GM12874 (cell line): ENCODE results near the gene MYOF.

ENCODE experiments used
- TF ChIP-seq, protein P1 (sequence below): IDR thresholded peaks from 2 replicates; pipeline ENCODE4 v1.5.1; 2011; ENCODE audit warnings: low read depth, mild to moderate bottlenecking, control low read depth, low read length, moderate library complexity; ENCODE audit not compliant: insufficient read depth

Gene MYOF

DNA sequence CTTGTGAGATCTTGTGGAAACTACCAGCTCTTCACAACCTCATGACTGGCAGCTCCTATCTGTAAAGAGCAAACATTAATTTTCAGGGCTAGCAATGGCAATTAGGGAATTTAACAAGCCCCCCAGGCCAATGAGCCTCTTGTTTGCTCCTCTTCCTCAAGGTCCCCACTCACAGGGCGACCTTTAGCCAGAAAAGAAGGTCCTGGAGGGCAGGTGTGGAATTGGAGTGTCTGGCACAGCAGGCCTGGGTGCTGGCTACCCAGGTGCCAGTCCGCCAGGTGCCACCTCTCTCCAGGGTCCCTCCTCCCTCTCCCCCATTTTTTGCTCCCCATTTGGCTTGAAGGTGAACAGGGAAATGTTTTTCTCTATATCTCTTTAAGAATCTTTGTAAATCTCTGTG lies 12.4 kb upstream of the MYOF start:
- TF ChIP-seq, protein P1, sequence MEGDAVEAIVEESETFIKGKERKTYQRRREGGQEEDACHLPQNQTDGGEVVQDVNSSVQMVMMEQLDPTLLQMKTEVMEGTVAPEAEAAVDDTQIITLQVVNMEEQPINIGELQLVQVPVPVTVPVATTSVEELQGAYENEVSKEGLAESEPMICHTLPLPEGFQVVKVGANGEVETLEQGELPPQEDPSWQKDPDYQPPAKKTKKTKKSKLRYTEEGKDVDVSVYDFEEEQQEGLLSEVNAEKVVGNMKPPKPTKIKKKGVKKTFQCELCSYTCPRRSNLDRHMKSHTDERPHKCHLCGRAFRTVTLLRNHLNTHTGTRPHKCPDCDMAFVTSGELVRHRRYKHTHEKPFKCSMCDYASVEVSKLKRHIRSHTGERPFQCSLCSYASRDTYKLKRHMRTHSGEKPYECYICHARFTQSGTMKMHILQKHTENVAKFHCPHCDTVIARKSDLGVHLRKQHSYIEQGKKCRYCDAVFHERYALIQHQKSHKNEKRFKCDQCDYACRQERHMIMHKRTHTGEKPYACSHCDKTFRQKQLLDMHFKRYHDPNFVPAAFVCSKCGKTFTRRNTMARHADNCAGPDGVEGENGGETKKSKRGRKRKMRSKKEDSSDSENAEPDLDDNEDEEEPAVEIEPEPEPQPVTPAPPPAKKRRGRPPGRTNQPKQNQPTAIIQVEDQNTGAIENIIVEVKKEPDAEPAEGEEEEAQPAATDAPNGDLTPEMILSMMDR, result no peak

GRCh38 chr10:93493162-93493561 lies 11.0 kb upstream of the MYOF start:
- TF ChIP-seq, protein P1, result no peak

DNA sequence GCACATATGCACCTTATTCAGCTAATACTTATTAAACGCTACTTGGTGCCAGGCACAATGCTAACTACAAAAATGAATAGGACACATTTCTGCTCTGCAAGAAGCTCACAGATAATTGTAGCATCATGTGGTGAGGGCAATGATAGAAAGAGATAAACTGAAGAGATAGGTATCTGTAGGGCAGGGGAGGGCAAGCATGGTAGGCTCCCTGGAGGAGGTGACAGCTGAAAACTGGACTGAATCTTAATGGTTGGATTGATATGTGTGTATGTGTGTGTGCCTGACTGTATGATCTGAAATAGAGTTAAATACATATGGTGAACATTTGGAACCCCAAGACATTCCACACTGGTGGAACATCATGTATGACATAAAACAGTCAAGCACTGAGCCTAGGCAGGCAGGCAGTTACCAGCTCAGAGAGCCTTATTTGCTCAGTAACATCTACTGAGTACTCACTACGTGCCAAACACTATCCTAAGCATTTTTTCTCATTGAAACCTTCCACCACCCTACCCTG lies 9.5 kb upstream of the MYOF start:
- TF ChIP-seq, protein P1, result no peak

DNA sequence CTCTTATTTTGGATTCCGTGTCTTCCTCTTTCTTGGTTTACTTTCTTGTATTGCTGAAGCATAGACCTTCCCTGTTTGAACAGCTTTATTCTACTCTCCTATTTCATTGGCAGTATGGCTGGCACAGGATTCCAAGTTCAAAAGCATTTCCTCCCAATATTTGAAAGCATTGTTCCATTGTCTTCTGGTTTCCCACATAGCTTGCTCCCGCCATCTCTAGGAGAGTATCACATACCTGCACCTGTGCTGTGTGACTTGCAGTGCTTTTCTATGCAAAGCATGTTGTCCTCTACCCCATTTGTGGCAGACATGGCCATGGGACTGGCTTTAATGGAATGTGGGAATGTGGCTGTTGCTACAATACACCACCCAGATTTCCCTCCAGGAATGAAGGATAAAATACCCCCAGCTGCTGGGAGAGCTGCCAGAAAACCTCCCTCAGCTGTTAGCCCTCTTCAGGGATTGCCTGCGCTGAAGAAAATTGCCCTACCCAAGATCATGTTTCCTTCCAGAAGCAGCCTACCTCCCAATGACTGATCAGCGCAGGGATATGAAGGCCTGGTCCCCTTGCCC lies 6.9 kb upstream of the MYOF start:
- TF ChIP-seq, protein P1, result no peak

- TF ChIP-seq, protein P1, result no peak
These were observed 3.6 kb upstream of the MYOF start for GRCh38 chr10:93485690-93486089.

DNA sequence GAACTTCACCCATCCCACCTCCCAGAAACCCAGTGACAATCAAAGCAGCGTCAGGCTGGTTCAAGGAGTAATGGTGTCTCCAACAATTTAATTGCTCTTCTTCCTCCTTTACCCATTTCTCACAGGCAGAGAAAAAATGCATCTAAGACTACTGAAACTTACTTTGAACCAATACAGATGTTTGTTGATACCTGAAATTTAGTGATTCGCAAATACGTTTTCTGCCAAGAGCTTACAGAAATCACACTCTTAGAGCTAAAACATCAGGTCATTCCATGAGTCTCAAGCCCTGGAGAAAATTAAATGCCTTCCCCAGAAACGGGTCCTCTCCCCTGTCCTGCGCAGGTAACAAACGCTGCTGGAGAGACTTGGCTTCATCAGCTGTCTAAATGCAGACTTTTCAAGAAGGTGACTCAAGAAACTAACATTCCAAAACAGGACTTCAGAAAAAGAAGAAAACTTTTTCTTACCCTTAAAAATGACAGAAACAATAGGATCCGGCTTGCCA lies 443 bp downstream of the MYOF start:
- TF ChIP-seq, protein P1, result no peak

GRCh38 chr10:93478873-93479272 lies 3.3 kb downstream of the MYOF start:
- TF ChIP-seq, protein P1, result no peak
